Cardiac fibroblast (primary cell): ENCODE results near the gene PVALEF.

Experiments
- DNase-seq, 2 donors: peaks; one replicate each; pipeline versions ENCODE4 v3.0.0 to v3.0.0-alpha.2; 2010; ENCODE audit warnings: low read depth in 2 of 2
- H3K4me3 ChIP-seq, 2 donors: replicated peaks in 1 of 2; 1 replicate in 1 of 2; 2 replicates in 1 of 2; pipeline ENCODE4 v1.5.1; 2011; ENCODE audit warnings: low read depth in 2 of 2, low read length in 2 of 2, mild to moderate bottlenecking in 2 of 2, moderate library complexity in 1 of 2
- CTCF ChIP-seq: IDR thresholded peaks from one replicate; pipeline ENCODE4 v1.5.1; 2011; ENCODE audit warnings: low read depth, mild to moderate bottlenecking, low read length, inconsistent platforms

Gene PVALEF

GRCh38 chr17:81173762-81174155 is 8.5 kb downstream of the PVALEF start:
- DNase-seq = peak in 1 of 2 donors; percentile 11
- no peak overlapping the region for H3K4me3 ChIP-seq
- no peak for TF ChIP-seq CTCF

- TF ChIP-seq CTCF = peak; percentile 5
- no peak overlapping the region for H3K4me3 ChIP-seq
- DNase-seq = peak in 1 of 2 donors; percentile 52
Measured at GRCh38 chr17:81176666-81177065, 11.4 kb downstream of the PVALEF start.

GRCh38 chr17:81178136-81179091 is 13.1 kb downstream of the PVALEF start:
- no peak for DNase-seq
- H3K4me3 ChIP-seq = no peak overlapping the region
- no peak for TF ChIP-seq CTCF

GRCh38 chr17:81179220-81179619 is 13.9 kb downstream of the PVALEF start:
- no peak overlapping the region for H3K4me3 ChIP-seq
- TF ChIP-seq CTCF = no peak
- no peak for DNase-seq

GRCh38 chr17:81179861-81180260 is 14.6 kb downstream of the PVALEF start:
- no peak for DNase-seq
- no peak overlapping the region for H3K4me3 ChIP-seq
- TF ChIP-seq CTCF = no peak

GRCh38 chr17:81180836-81181810 is 15.8 kb downstream of the PVALEF start:
- H3K4me3 ChIP-seq = no peak overlapping the region
- no peak for TF ChIP-seq CTCF
- no peak for DNase-seq
